HCT116 (cell line): ENCODE data around the gene B4GALT7. TPM values are rescaled to one million over a fixed set of nuclear protein-coding genes. Genes with fewer than 3 reads are reported as not detected.

Source experiments
- ATAC-seq: fragments of 200-7000 bp; cut with Tn5 transposase; 2 replicates; pipeline ENCODE4 v1.9.1; 2020; ENCODE audit warnings: mild to moderate bottlenecking, moderate library complexity
- BruUV-seq: library from RNA; stranded (reverse); fragments of 400-500 nt; replicated peaks from 2 replicates; lab custom pipeline; 2021; lab: Mats Ljungman, UMichigan
- CTCF ChIA-PET: fragments of 300-600 bp; sonication (Branson Sonifier 250); formaldehyde crosslinking; loops from one replicate; lab custom pipeline; 2021; ENCODE audit warnings: antibody characterized with exemption; lab: Charles Lee
- POLR2A ChIA-PET: fragments of 300-600, 350-600 bp; sonication (Branson Sonifier 250); formaldehyde crosslinking; loops from one replicate; lab custom pipeline; 2021; ENCODE audit warnings: antibody characterized with exemption; lab: Charles Lee
- RAD21 ChIA-PET, 2 experiments: fragments of 300-600 bp; sonication (Branson Sonifier 250); formaldehyde crosslinking; loops; one replicate each; lab custom pipeline; 2023; ENCODE audit warnings: low total read pairs in 2 of 2; ENCODE audit not compliant: uncharacterized antibody in 2 of 2, unreplicated experiment in 2 of 2, low non-redundant PET in 1 of 2; lab: Charles Lee
- DNase-seq: peaks from one replicate; pipeline ENCODE4 v3.0.0-alpha.2; 2010; ENCODE audit warnings: low read depth, low spot score
- H2AFZ ChIP-seq: fragments of 200-600 bp; shearing (Covaris generic), sonication (generic); 2 replicates; pipeline ENCODE4 v1.6.1; 2017; ENCODE audit warnings: low read depth, mixed run types, mixed read lengths, antibody characterized with exemption, low read length; ENCODE audit not compliant: poor library complexity, severe bottlenecking
- H3K27ac ChIP-seq: 2 replicates; pipeline ENCODE4 v1.5.1; 2012; ENCODE audit warnings: low read depth, low read length
- H3K27me3 ChIP-seq: fragments of 200-600 bp; sonication (generic); 2 replicates; pipeline ENCODE4 v1.6.1; 2016; ENCODE audit warnings: mixed run types, low read length, mixed read lengths; ENCODE audit not compliant: insufficient read depth
- H3K36me3 ChIP-seq, 2 experiments: fragments of 200-500 bp in 1 of 2; fragments of 200-600 bp in 1 of 2; sonication (Bioruptor generic) in 1 of 2; sonication (generic) in 1 of 2; 2 replicates each; pipeline versions ENCODE4 v1.5.1 to v1.6.1; 2014 to 2016; ENCODE audit warnings: low read length in 2 of 2, inconsistent platforms in 1 of 2, mixed read lengths in 1 of 2, mixed run types in 1 of 2; ENCODE audit not compliant: insufficient read depth in 2 of 2, control insufficient read depth in 1 of 2
- H3K4me1 ChIP-seq, 2 experiments: fragments of 200-600 bp in 1 of 2; sonication (generic) in 1 of 2; 2 replicates each; pipeline versions ENCODE4 v1.5.1 to v1.6.1; 2012 to 2017; ENCODE audit warnings: low read length in 2 of 2, inconsistent platforms in 1 of 2, mild to moderate bottlenecking in 1 of 2, mixed read lengths in 1 of 2, mixed run types in 1 of 2, moderate library complexity in 1 of 2; ENCODE audit not compliant: insufficient read depth in 2 of 2, control insufficient read depth in 1 of 2
- H3K4me2 ChIP-seq: fragments of 200-600 bp; sonication (generic); 2 replicates; pipeline ENCODE4 v1.6.1; 2017; ENCODE audit warnings: mixed run types, low read length, mixed read lengths
- H3K4me3 ChIP-seq, 2 experiments: fragments of 200-600 bp in 1 of 2; sonication (generic) in 1 of 2; replicated peaks in 1 of 2; 2 replicates each; pipeline ENCODE4 v1.5.1; 2011 to 2016; ENCODE audit warnings: low read length in 2 of 2, control low read depth in 1 of 2, low read depth in 1 of 2, mild to moderate bottlenecking in 1 of 2, mixed read lengths in 1 of 2, mixed run types in 1 of 2
- H3K79me2 ChIP-seq: fragments of 200-600 bp; sonication (generic); 2 replicates; pipeline ENCODE4 v1.6.1; 2017; ENCODE audit warnings: mild to moderate bottlenecking, mixed run types, low read length, moderate library complexity, mixed read lengths; ENCODE audit not compliant: insufficient read depth
- H3K9ac ChIP-seq: fragments of 200-600 bp; sonication (generic); 2 replicates; pipeline ENCODE4 v1.6.1; 2016; ENCODE audit warnings: low read length, mixed read lengths
- H3K9me2 ChIP-seq: fragments of 200-600 bp; sonication (generic), shearing (Covaris generic); 2 replicates; pipeline ENCODE4 v1.6.1; 2017; ENCODE audit warnings: mixed run types, mild to moderate bottlenecking, moderate library complexity; ENCODE audit not compliant: insufficient read depth
- H3K9me3 ChIP-seq, 2 experiments: fragments of 200-500 bp in 1 of 2; fragments of 200-600 bp in 1 of 2; sonication (Bioruptor generic) in 1 of 2; sonication (generic) in 1 of 2; 2 replicates each; pipeline ENCODE4 v1.6.1; 2014 to 2017; ENCODE audit warnings: low read length in 2 of 2, mixed read lengths in 2 of 2, inconsistent platforms in 1 of 2, low read depth in 1 of 2, mild to moderate bottlenecking in 1 of 2, mixed run types in 1 of 2, moderate library complexity in 1 of 2; ENCODE audit not compliant: control insufficient read depth in 1 of 2, insufficient read depth in 1 of 2
- H4K20me1 ChIP-seq: fragments of 200-600 bp; sonication (generic), shearing (Covaris generic); 2 replicates; pipeline ENCODE4 v1.6.1; 2017; ENCODE audit warnings: mixed run types, mild to moderate bottlenecking, moderate library complexity; ENCODE audit not compliant: insufficient read depth
- ATF3 ChIP-seq: IDR thresholded peaks from 2 replicates; pipeline ENCODE4 v1.6.1; 2012
- CBX3 ChIP-seq: IDR thresholded peaks from 2 replicates; pipeline ENCODE4 v1.6.1; 2012; ENCODE audit warnings: low read depth
- CEBPB ChIP-seq: IDR thresholded peaks from 2 replicates; pipeline ENCODE4 v1.6.1; 2012; ENCODE audit warnings: low read depth
- EGR1 ChIP-seq: IDR thresholded peaks from 2 replicates; pipeline ENCODE4 v1.6.1; 2012; ENCODE audit warnings: low read depth
- ELF1 ChIP-seq: IDR thresholded peaks from 2 replicates; pipeline ENCODE4 v1.6.1; 2012; ENCODE audit warnings: low read depth, borderline replicate concordance
- EZH2 ChIP-seq: fragments of 200-600 bp; sonication (generic); IDR thresholded peaks from 2 replicates; pipeline ENCODE4 v1.6.1; 2017; ENCODE audit warnings: antibody characterized with exemption, mixed run types
- EZH2phosphoT487 ChIP-seq: fragments of 200-600 bp; IDR thresholded peaks from 2 replicates; pipeline ENCODE4 v1.6.1; 2018; ENCODE audit warnings: antibody characterized with exemption, borderline replicate concordance
- FOSL1 ChIP-seq: IDR thresholded peaks from 2 replicates; pipeline ENCODE4 v1.6.1; 2012; ENCODE audit warnings: low read depth
- MAX ChIP-seq: IDR thresholded peaks from 2 replicates; pipeline ENCODE4 v1.6.1; 2012
- POLR2A ChIP-seq: IDR thresholded peaks from 2 replicates; pipeline ENCODE4 v1.7.0; 2011; ENCODE audit warnings: borderline replicate concordance; ENCODE audit not compliant: insufficient read depth, insufficient read length; ENCODE audit errors: extremely low read depth
- POLR2AphosphoS5 ChIP-seq: IDR thresholded peaks from 2 replicates; pipeline ENCODE4 v1.6.1; 2011; ENCODE audit warnings: mild to moderate bottlenecking, low read depth, low read length, moderate library complexity
- RAD21 ChIP-seq: IDR thresholded peaks from 2 replicates; pipeline ENCODE4 v1.6.1; 2012; ENCODE audit warnings: low read depth, mild to moderate bottlenecking
- SP1 ChIP-seq: IDR thresholded peaks from 2 replicates; pipeline ENCODE4 v1.6.1; 2012; ENCODE audit warnings: low read depth
- SRF ChIP-seq: IDR thresholded peaks from 2 replicates; pipeline ENCODE4 v1.6.1; 2012; ENCODE audit warnings: low read depth
- YY1 ChIP-seq: IDR thresholded peaks from 2 replicates; pipeline ENCODE4 v1.6.1; 2011; ENCODE audit warnings: low read length, low read depth, moderate library complexity, mild to moderate bottlenecking; ENCODE audit not compliant: insufficient replicate concordance; ENCODE audit errors: extremely low read depth
- ZFX ChIP-seq: fragments of 450-650 bp; IDR thresholded peaks from 2 replicates; pipeline ENCODE4 v1.6.1; 2017
- intact Hi-C: fragments of 100-400 bp; cut with micrococcal nuclease; formaldehyde crosslinking; loops from 2 replicates; pipeline ENCODE4 v1.10.0; 2022
- total RNA-seq: library from RNA; stranded (reverse); gene quantifications from one replicate; pipeline ENCODE4 v1.2.1, GENCODE V29; 2021; ENCODE audit not compliant: unreplicated experiment
- TF ChIP-seq, protein P1 (sequence below), 3 experiments: fragments of 200-600 bp in 1 of 3; sonication (generic) in 1 of 3; IDR thresholded peaks in 2 of 3; conservative IDR thresholded peaks in 1 of 3; 2 replicates each; pipeline ENCODE4 v1.5.1; 2012 to 2017; ENCODE audit warnings: low read depth in 2 of 3, low read length in 2 of 3, antibody characterized with exemption in 1 of 3, borderline replicate concordance in 1 of 3, control low read depth in 1 of 3, mild to moderate bottlenecking in 1 of 3, mixed read lengths in 1 of 3, mixed run types in 1 of 3, moderate library complexity in 1 of 3; ENCODE audit not compliant: insufficient read depth in 1 of 3

The B4GALT7 gene
- total RNA-seq, 1 experiment from 2014 or later = 25.2 TPM

GRCh38 chr5:177576169-177576568 is 23.8 kb upstream of the B4GALT7 start:
- ChIA-PET POLR2A (no interaction called here), CTCF (no interaction called here), RAD21 (no interaction called here)
- DNase-seq = no peak
- Histone ChIP-seq H3K9me3 (no peaks in the 10 kb centered on the region), H3K9me2 (no peaks in the 10 kb centered on the region), H3K27ac (no peak overlapping the region), H3K4me2 (no peak overlapping the region), H3K79me2 (no peaks in the 10 kb centered on the region), H3K36me3 (no peaks in the 10 kb centered on the region), H3K4me3 (no peak overlapping the region), H3K9ac (no peak overlapping the region), H3K4me1 (no peaks in the 10 kb centered on the region), H3K27me3 (no peaks in the 10 kb centered on the region), H2AFZ (no peak overlapping the region), H4K20me1 (no peaks in the 10 kb centered on the region)
- TF ChIP-seq, protein P1, sequence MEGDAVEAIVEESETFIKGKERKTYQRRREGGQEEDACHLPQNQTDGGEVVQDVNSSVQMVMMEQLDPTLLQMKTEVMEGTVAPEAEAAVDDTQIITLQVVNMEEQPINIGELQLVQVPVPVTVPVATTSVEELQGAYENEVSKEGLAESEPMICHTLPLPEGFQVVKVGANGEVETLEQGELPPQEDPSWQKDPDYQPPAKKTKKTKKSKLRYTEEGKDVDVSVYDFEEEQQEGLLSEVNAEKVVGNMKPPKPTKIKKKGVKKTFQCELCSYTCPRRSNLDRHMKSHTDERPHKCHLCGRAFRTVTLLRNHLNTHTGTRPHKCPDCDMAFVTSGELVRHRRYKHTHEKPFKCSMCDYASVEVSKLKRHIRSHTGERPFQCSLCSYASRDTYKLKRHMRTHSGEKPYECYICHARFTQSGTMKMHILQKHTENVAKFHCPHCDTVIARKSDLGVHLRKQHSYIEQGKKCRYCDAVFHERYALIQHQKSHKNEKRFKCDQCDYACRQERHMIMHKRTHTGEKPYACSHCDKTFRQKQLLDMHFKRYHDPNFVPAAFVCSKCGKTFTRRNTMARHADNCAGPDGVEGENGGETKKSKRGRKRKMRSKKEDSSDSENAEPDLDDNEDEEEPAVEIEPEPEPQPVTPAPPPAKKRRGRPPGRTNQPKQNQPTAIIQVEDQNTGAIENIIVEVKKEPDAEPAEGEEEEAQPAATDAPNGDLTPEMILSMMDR (IDR thresholded peaks at IDR 0.05 in 2 of 3, conservative IDR thresholded peaks at IDR 0.05 in 1 of 3; ENCODE audit: borderline replicate concordance in 1 of 3, insufficient read depth in 1 of 3, low read depth in 2 of 3, low read length in 2 of 3) = 0 out of 6 replicates have a peak, but pooled peaks of 1 of the 3 experiments have one; percentile 26
- TF ChIP-seq YY1 = no peak
- intact Hi-C loops = no loop called here
- BruUV-seq = no TSS peak
- ATAC-seq = peak; percentile 72

DNA sequence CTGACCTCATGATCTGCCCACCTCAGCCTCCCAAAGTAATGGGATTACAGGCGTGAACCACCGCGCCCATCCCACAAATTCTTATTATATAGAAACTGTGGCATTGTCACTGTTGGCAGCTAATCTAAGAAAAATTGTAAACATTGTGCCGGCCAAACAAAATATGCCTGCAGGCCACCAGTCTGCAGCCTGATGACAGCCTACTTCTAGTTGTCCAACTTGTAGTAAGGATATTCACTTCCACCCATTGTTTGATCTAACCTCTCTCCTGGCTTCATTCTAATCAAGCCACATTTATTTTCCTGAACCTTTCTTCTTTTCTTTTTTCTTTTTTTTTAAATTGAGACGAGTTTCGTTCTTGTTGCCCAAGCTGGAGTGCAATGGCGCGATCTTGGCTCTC is 21.6 kb upstream of the B4GALT7 start:
- Histone ChIP-seq H3K79me2 (no peaks in the 10 kb centered on the region), H3K9me3 (no peaks in the 10 kb centered on the region), H3K9me2 (no peaks in the 10 kb centered on the region), H3K4me3 (no peak overlapping the region), H3K4me2 (no peak overlapping the region), H3K27me3 (0 out of 2 replicates have a peak, but pooled peaks cover under 1% of the 10 kb centered on the region), H3K4me1 (no peaks in the 10 kb centered on the region), H3K9ac (no peak overlapping the region), H2AFZ (no peak overlapping the region), H3K27ac (no peak overlapping the region), H3K36me3 (no peaks in the 10 kb centered on the region), H4K20me1 (no peaks in the 10 kb centered on the region)
- ChIA-PET CTCF (no interaction called here), RAD21 (no interaction called here), POLR2A (no interaction called here)
- no TSS peak for BruUV-seq
- ATAC-seq (no peak), DNase-seq (no peak)
- intact Hi-C loops = no loop called here
- no peak for TF ChIP-seq CEBPB
- TF ChIP-seq ZFX = no peak
- TF ChIP-seq FOSL1 = no peak
- TF ChIP-seq YY1 = no peak
- TF ChIP-seq CBX3 = no peak
- TF ChIP-seq EGR1 = no peak
- no peak for TF ChIP-seq EZH2
- TF ChIP-seq POLR2AphosphoS5 = no peak
- no peak for TF ChIP-seq POLR2A
- no peak for TF ChIP-seq SP1
- TF ChIP-seq RAD21 = no peak
- TF ChIP-seq ATF3 = no peak
- no peak for TF ChIP-seq ELF1
- TF ChIP-seq, protein P1 (IDR thresholded peaks at IDR 0.05 in 2 of 3, conservative IDR thresholded peaks at IDR 0.05 in 1 of 3; ENCODE audit: borderline replicate concordance in 1 of 3, insufficient read depth in 1 of 3, low read depth in 2 of 3, low read length in 2 of 3) = no peak
- no peak for TF ChIP-seq EZH2phosphoT487
- no peak for TF ChIP-seq MAX
- no peak for TF ChIP-seq SRF
